ENCODE measurements around the gene TCN2.
"Not testable (repeated sequence)": the region's sequence is repeated elsewhere in the genome, so short reads cannot be mapped to it uniquely, and the experiment has no call there.

Gene TCN2

GRCh38 chr22:30607300-30607930 is 441 bp downstream of the TCN2 start:
- no peak for DNase-seq
- in situ Hi-C loops (cut with MboI; ENCODE audit: low pct_unique_long_range_greater_than_20kb, low sequenced_read_pairs) = no loop called here

GRCh38 chr22:30607939-30608338 is 965 bp downstream of the TCN2 start:
- in situ Hi-C loops (cut with MboI; ENCODE audit: low pct_unique_long_range_greater_than_20kb, low sequenced_read_pairs) = no loop called here
- DNase-seq = no peak

GRCh38 chr22:30609260-30610185 is 2.5 kb downstream of the TCN2 start:
- in situ Hi-C loops (cut with MboI; ENCODE audit: low pct_unique_long_range_greater_than_20kb, low sequenced_read_pairs) = no loop called here
- DNase-seq = peak; percentile 90

GRCh38 chr22:30610299-30610698 is 3.3 kb downstream of the TCN2 start:
- in situ Hi-C loops (cut with MboI; ENCODE audit: low pct_unique_long_range_greater_than_20kb, low sequenced_read_pairs) = no loop called here
- no peak for DNase-seq

GRCh38 chr22:30611197-30611596 is 4.2 kb downstream of the TCN2 start:
- DNase-seq = no peak
- in situ Hi-C loops (cut with MboI; ENCODE audit: low pct_unique_long_range_greater_than_20kb, low sequenced_read_pairs) = no loop called here

GRCh38 chr22:30612789-30613188 is 5.8 kb downstream of the TCN2 start:
- in situ Hi-C loops (cut with MboI; ENCODE audit: low pct_unique_long_range_greater_than_20kb, low sequenced_read_pairs) = no loop called here
- DNase-seq = no peak

- in situ Hi-C loops (cut with MboI; ENCODE audit: low pct_unique_long_range_greater_than_20kb, low sequenced_read_pairs) = no loop called here
- no peak for DNase-seq
Observed at GRCh38 chr22:30614268-30614667, 7.3 kb downstream of the TCN2 start.

- no peak for DNase-seq
- in situ Hi-C loops (cut with MboI; ENCODE audit: low pct_unique_long_range_greater_than_20kb, low sequenced_read_pairs) = no loop called here
Observed at GRCh38 chr22:30614879-30615278, 7.9 kb downstream of the TCN2 start.

GRCh38 chr22:30615543-30615954 is 8.6 kb downstream of the TCN2 start:
- in situ Hi-C loops (cut with MboI; ENCODE audit: low pct_unique_long_range_greater_than_20kb, low sequenced_read_pairs) = no loop called here
- no peak for DNase-seq

- no peak for DNase-seq
- in situ Hi-C loops (cut with MboI; ENCODE audit: low pct_unique_long_range_greater_than_20kb, low sequenced_read_pairs) = no loop called here
Observed at GRCh38 chr22:30617819-30618218, 10.8 kb downstream of the TCN2 start.

GRCh38 chr22:30619909-30620308 is 12.9 kb downstream of the TCN2 start:
- DNase-seq; in situ Hi-C loops (cut with MboI; ENCODE audit: low pct_unique_long_range_greater_than_20kb, low sequenced_read_pairs): not testable (repeated sequence)

- in situ Hi-C loops (cut with MboI; ENCODE audit: low pct_unique_long_range_greater_than_20kb, low sequenced_read_pairs) = no loop called here
- peak; percentile 11 for DNase-seq
Observed at GRCh38 chr22:30626413-30626812, 19.4 kb downstream of the TCN2 start.

- in situ Hi-C loops (cut with MboI; ENCODE audit: low pct_unique_long_range_greater_than_20kb, low sequenced_read_pairs) = no loop called here
- no peak for DNase-seq
Observed at GRCh38 chr22:30627471-30627870, 20.5 kb downstream of the TCN2 start.

- in situ Hi-C loops (cut with MboI; ENCODE audit: low pct_unique_long_range_greater_than_20kb, low sequenced_read_pairs) = no loop called here
- no peak for DNase-seq
Observed at GRCh38 chr22:30628491-30628890, 21.5 kb downstream of the TCN2 start.

GRCh38 chr22:30631469-30631868 is 24.5 kb downstream of the TCN2 start:
- in situ Hi-C loops (cut with MboI; ENCODE audit: low pct_unique_long_range_greater_than_20kb, low sequenced_read_pairs); DNase-seq: not testable (repeated sequence)

GRCh38 chr22:30634471-30635233 is 27.7 kb downstream of the TCN2 start:
- in situ Hi-C loops (cut with MboI; ENCODE audit: low pct_unique_long_range_greater_than_20kb, low sequenced_read_pairs) = no loop called here
- DNase-seq = peak; percentile 88

- in situ Hi-C loops (cut with MboI; ENCODE audit: low pct_unique_long_range_greater_than_20kb, low sequenced_read_pairs) = no loop called here
Observed at GRCh38 chr22:30635273-30636225, 28.6 kb downstream of the TCN2 start, which contains the start of gene SLC35E4. Gene SLC35E4 (plus strand): TSS chr22:30635781. CDS start chr22:30636451, 670 bp downstream.

GRCh38 chr22:30636226-30637077 is 29.5 kb downstream of the TCN2 start:
- in situ Hi-C loops (cut with MboI; ENCODE audit: low pct_unique_long_range_greater_than_20kb, low sequenced_read_pairs) = no loop called here
- peak; percentile 52 for DNase-seq

More at GRCh38 chr22:30635273-30636225, 28.6 kb downstream of the TCN2 start, which contains the start of gene SLC35E4:
- DNase-seq = peak; percentile 89

All from KBM-7 (cell line).